Hematopoietic multipotent progenitor cell treated with erythropoietin and hydrocortisone succinate and interleukin-3 and kit ligand, for 4 days (in vitro differentiated cells): ENCODE measurements around the gene ZBTB7B.

Experiments
- DNase-seq: peaks from one replicate; pipeline ENCODE4 v3.0.0-alpha.2; 2015

Gene ZBTB7B

DNA sequence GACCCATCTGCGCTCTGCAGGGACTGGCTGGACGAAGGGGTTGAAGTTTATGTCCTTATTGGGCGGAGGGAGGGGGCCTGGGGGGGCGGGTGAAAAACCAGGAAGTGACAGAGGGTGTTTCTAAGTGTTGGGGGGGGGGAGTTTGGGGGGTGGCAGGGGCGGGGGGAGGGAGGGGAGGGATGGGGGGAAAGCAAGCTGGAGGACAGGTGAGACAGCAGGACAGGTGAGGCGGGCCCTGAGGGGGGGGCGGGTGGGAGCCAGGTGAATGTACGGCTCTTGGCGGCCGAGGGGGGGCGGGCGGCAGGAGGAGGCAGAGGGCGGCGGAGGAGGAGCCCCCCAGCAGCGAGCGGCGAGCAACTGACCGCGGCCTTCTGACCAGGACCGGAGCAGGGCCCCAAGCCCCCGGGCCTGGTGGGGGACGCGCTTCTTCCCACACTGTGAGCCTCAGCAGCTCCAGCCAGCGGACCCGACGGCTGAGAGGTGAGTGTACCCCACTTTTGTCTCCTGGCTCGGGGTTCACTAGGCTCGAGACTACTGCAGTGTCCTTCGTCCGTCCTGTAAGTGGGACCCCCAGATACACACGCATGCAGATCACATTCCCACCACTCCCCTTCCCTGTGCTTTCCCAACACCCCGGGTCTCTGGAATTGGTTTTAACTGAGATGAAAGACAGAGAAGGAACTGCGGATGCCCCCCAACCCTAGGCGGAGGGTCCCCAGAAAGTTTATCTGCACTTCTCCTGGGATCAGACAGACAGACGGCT, at the start of gene ZBTB7B:
ZBTB7B (plus strand) TSS at position 339 of the 763 bp plus-strand sequence. CDS start 11,859 bp downstream, outside the sequence.
- peak; percentile 48 for DNase-seq

DNA sequence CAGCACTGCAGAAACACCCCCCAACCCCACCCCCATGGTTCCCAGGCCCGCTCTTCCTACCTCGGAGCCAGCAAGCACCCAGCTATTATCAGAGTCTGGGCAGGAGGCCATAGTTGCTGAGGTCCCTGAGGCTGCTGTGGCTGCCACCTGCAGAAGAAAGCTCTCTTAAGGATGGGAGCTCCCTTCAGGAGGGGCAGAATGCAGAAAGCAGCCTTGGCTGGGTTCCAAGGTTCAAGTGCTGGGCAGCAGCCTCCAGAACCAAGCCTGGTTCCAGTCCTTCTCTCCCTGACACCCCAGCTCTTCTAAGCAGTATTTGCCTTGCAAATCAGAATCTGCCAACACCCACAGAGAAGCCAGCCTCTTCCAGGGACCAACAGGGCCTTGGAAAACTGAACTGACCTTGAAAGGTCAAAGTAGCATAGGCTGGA, 49.0 kb upstream of the ZBTB7B start:
- no peak for DNase-seq

DNA sequence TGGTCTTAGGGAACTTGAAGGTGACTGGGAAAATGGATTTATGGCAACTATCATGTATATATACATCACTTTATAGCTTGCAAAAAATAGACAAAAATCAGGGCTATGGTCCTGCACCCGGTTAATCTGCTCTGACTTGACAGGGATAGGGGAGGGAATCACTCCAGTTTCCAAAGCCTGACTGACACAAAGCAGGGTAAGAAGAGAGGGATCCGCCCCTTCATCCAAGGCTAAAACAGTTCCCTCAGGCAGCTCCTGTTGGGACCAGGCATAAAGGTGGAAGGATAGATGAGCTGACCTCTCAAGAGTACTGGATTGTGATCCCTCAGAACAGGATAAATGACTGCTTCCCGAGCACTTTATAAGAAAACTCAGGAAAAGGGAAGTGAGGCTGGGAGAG, 48.1 kb upstream of the ZBTB7B start:
- DNase-seq: no peak

DNA sequence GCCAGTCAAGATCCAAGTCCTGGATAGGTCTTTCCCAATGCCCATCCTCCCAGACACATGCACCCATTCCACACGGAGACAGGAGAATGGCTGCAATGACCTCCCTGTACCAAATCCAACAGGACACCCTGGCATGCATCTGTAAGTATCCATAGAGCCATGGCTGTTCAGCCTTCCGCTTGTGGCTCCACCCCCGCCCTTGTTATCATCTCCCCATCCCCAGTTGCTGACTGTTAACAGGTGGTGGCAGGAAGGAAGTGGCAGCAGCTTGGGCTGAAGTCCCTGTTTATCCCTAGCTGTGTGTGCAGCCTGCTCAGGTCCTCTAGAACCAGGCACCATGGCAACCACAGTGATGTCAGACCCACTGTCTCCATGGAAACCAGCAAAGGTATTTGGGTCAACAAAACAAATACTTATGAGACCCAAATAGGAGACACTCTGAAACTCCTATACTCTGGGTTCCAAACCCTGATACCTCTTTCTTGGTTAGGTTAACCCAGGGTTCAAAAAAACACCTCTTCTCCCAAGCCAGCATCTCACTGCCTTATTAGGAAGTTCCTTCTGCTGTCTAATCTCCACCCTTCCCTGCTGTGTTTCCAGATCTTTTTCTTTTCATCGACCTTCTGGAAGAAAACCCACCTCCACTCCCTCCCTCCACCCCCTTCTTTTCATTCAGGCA, 47.4 kb upstream of the ZBTB7B start:
- DNase-seq: peak; percentile 89

DNA sequence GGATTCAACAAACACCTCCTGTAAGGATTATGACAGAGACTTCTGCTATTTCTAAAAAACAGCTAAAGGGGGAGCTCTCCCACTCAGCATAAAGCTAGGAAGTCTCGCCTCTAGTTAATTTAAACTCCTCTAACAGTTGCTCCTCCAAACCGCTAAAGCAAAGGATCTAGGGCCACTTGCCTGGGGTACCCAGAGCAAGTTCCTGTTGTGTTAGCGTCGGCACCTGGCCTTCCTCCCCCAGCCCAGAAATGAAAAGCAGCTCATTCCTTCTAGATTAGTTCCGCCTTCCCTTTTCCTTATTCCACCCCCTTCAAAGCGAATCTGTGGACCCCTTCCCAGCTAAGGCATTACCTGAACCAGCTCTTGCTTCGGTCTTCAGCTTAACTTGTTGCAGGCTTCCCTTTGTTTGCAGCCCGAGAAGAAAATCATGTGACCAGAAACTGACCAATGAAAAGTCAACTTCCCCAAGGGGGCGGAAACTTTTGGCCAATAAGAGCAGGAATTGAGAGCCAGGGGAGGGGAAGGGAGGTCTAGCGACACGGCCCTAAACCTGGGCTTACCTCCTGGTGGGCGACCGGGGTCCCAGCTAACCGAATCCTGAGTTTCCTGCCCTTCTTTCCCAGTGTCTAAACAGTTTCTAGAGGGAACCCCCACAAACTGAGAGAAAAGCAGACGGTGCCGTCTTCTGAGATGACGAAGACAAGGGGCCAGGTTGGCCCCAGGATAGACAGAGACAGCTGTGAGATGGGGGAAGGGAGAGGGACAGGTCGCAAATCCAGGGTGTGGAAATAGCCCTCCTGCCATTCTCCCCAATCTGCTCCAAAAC, 46.7 kb upstream of the ZBTB7B start, which contains the start of gene PBXIP1:
PBXIP1 (minus strand) TSS at position 382 of the 826 bp plus-strand sequence. CDS start 2,378 bp downstream, outside the sequence.
- peak; percentile 95 for DNase-seq

DNA sequence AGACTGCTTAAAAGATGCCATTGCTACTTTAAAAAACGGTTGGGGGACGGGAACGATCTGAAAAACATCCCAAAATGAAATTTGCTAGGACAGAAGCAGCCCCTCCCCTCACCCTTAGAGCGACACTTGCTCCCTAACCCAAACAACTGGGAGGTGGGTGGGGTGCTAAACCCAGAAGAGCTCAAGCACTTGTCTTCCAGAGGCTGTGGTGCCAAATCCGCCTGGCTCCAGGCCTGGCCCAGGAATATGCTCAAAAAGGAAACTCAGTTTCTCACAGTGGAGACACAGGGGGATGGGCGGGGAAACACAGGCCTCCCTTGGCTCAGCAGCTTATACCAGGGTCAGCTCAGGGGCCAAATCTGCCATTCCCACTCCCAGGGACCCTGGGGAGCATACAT, 46.1 kb upstream of the ZBTB7B start:
- no peak for DNase-seq

DNA sequence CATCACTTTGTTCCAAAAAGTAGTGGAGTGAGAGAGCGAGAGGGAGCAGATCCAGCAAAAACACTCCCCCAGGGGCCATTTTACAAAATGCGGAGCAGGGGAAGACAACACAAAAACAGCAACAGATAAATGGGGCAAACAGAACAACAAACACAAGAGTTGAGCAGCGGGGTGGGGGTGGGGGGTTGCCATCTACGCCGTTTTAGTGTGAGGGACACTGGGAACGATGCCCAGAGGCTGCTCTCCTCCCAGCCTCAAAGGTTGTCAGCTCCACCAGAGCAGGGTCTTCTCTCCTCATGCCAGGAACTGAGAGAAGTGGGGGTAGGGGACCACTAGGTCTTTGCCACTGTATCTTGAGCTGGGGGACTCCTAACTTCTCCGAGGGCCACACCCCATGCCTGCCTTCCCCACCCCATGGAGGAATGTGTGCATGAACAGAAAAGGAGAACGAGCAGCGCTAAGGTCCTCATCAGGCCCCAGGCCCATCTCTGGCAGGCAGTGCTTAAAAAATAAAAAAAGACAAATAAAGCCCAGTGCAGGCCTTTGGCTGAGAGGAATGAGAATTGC, 45.4 kb upstream of the ZBTB7B start:
- DNase-seq: no peak

DNA sequence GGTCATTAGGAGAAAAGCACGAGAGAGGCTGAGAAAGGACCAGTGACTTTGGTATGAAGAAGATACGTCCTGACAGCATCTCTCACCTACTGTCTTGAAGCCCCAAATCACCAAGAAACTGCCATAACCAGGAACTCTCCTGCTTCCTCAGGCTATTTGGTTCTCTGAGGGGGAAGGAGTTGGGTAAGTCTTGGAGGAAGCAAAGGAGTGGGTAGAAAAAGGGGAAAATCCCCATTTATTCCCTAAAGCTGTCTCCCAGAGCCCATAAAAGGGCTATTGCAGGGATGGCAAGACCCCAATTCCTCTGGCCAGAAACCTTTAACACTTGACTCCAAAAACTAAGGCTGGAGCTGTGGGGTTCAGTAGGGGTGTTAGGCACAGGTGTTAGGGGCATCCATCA, 44.6 kb upstream of the ZBTB7B start:
- no peak for DNase-seq

DNA sequence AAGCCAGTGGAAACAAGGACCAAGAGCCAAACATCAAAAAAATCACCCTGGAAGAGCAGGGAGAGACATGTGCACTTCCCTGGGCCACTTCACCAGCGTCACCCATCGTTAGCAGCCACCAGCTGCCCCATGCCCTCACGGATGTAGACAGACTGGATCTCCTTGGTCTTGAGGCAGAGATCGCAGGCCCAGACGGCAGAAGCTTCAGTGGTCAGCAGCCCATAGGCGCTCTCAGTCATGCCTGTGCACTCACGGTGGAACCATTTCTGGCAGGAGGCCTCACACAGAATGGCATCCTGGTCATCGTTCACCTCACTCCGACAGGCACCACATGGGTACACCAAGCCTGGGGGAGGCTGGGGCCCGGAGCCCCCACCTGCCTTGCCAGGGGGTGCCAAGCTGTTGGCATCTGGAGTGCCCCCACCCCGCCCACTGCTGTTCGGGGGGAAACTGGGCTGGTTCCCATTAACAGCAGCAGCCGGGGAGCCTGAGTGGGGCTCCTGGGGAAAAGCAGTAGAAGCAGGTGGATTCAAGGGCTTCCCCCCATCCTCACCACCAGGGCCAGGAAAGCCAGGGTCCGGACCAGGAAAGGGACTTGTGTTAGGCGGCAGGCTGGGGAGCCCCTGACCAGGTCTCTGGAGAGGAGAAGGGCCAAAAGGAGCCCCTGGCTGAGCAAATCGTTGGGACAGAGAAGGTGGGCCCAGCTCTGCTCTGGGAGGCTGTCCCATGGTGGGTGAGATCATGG, 43.7 kb upstream of the ZBTB7B start:
- no peak for DNase-seq

DNA sequence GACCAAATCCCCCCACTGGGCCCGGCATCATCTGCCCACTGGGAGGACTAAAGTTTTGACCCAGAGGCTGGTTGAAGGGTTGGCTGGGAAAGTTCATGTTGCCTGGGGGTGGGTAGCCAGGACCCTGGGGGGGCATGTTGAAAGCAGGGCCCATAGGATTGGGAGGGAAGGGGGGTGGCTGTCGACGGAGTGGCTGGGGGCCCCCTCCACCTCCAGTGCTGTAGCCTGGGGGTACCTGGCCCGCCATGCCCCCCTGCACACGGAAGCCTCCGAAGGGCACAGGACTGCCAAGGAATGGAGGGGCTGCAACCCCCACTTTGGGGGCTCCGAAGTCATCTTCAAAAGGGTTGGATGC, 43.2 kb upstream of the ZBTB7B start:
- DNase-seq: no peak

DNA sequence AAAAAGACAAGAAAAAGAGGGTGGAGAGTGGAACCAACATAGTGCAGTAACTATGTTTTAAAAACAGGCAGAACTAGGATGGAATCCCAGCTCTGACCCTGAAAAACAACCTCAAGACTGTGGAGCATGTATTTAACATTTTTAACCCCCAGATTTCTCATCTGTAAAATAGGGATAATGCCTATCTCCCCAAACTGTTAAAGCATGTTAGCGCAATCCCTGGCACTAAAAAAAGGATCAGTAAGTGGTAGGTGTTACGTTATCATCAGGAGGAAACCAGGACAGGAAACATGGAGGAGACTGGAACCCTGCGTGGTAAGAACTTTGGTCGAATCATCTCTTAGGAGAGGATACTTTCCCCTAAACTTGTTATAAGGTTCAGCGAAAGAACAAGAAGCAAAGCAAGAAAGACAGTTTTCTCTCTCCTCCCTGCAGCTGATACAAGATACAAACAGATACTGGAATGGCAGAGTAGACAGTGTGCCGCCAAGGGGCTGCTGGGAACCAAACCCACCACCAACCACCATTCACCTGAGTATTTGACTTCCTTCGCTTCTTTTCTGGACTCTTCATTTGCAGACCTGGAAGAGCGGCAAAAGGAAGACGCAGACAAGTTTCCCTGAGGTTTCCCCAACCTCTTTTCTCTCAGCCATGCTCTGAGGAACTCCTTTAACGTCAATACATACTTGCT, 42.0 kb upstream of the ZBTB7B start:
- DNase-seq: no peak

DNA sequence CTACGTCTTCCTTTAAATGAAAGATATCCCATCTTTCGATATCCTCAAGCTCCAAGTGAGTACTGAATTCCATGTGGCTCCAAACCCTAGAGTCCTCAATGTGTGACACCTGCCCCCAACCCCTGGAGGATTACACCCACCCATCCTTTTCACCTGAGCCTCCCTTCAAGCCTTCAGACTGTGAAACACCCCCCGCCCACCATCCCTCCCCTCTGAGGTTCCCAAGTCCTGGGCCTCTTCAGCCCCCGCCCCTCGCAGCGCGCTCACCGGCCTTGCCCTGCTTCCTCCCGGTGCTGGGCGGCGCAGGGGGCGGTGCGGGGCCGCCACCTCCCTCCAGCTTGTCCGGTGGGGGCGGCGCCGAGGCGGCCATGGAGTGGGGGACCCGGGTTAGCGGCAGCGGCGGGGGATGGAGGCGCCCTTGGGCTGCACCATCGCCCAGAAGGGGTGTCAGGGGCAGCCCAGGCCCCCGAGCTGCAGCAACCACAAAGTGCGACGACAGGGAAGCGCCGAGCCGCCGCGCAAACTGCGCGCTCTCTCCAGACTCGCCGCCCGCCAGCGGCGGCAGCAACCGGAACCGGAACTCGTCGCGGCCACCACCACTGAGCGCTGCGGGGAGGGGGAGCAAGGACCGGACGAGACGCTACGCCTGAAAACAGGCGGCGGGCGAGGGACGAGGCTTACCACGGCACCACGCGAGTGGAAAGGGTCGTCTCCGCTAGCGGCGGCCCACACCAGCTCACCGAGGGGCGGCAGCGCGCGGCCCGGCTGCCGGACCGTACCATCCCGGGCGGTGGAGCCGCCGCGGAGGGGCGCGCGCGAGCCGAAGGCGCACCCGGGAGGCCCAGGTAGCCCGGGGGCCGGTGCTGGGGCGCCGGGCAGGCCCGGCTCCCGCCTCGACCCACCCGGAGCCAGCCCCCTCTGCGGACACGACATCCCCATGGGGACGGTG, 41.1 kb upstream of the ZBTB7B start, which contains the start of gene PYGO2:
PYGO2 (minus strand) TSS at position 576 of the 949 bp plus-strand sequence; CDS start at position 370, 206 bp downstream.
- DNase-seq: peak; percentile 89

DNA sequence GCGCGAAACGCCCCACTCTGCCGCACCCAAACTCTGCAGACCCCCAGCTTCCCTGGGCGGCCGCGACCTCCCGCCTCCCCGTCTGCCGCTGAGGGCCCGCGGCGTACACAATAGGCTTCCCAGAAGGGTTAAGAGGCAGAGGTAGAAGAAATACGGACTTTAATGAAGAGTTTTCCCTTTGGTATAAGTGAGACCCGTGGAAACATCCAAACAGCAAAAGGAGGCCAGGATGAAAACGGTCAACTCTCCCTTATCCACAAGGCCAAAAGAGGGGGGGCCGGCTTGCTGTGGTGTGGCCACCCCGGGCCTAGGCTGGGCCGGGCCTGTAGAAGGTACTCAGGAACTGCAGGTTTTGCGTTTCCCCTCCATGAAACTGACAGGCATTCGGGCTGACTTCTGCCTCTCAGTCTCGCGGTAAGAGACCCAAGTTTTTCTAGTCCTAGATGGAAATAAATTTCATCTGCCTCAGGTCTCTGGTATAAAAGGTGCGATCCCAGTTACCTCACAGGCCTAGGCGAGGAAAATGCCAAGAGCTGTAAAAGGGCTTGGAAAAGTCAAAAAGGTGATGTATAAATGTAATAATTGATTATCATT, 40.3 kb upstream of the ZBTB7B start:
- DNase-seq: peak; percentile 64

DNA sequence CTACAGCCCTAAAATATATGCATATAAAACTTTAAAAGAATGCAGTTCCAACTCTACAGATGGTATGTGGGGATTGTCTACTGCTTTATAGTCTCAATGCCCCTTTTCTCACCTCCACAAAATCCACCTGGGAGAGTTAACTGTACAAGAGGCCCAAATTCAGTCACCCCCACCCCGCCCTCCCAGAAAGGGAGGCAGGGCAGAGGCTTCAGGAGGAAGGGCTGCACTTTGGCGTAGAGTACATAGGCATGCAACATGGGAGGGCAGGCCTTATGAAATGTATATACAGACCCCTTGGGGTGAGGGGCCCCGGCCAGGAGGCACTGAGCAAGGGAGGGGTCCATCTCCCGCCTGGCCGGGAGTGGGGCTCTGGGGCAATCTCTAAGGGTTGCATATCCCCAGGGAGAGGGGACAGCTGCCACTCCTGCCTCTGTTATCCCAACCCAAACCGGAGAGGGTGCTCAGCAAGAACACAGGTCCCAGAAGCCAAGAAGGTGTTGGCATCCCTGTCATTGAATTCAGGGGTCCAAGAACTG, 39.7 kb upstream of the ZBTB7B start:
- DNase-seq: no peak

DNA sequence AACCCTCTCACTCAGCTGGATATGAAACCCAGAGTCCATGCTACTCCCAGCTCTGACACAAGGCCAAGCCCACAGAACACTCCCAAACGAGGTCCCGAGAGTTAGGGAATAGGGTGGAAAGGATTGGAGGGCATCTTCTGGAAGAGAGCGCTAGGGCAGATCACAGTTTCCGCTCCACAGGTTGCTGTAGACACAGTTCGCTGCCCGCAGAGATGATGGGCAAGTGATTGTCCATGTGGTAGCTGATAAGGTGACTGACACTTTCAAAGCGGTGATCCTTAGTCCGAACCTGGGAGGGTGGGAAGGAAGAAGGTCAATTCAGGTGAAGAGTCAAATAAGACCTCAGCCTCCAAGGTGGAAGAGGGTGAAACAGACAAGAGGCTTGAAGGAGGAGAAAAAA, 39.0 kb upstream of the ZBTB7B start:
- no peak for DNase-seq

DNA sequence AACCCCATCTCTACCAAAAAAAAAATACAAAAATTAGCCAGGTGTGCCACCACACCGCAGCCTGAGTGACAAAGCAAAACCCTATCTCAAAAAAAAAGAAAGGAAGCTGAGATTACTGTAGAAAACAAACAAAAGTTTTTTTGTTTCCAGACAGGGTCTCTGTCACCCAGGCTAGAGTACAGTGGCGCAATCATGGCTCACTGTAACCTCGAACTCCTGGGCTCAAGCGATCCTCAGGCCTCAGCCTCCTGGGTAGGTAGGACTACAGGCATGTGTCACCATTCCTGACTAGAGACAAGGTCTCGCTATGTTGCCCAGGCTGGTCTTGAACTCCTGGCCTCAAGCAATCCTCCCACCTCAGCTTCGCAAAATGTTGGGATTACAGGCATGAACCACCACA, 38.2 kb upstream of the ZBTB7B start:
- no peak for DNase-seq

DNA sequence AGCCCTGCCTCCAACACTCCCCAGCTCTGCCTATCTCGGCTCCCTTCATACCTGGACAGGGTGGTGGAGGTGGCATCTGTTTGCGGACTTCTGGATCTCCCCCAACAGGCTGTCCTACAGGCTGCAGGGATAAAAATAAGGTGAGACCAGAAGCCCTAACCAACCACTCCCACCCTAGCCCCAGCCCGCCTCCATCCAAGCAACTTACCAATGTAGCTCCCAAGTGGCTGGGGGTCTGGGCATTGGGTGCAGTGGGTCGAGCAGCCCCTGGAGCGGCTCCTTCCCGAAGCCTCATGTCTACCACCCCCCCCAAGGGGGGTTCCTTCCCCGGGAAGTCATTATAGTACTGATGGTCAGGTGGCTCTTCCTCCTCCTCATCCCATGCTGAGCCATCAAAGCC, 36.5 kb upstream of the ZBTB7B start:
- no peak for DNase-seq

DNA sequence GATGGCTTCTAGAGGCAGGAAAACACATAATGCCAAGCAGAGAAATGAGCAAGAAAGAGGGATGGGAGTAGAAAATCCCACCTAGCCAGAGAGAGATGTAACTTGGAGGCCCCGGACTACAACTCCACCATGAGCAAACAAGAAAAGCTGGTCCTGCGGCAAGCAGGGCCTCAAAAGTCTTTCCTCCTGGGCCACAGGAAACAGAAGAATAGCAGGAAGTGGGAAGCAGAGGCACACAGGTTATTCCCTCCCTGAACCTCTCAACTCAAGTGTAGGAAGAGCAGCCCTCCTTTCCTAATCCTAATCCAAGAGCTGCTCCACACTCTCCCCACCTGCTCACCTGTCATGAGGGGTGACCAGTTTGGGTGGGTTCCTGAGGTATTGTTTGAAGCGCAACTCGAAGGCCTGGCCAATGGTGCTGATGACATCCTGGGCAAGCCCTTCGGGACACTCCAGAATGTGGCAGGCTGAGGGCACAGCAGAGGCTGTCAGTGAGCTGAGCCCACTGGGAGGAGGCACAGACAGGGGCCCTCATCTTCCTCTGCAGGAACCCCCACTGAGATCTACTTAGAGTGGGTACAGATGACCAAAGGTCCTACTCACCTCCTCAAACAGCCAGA, 35.2 kb upstream of the ZBTB7B start:
- DNase-seq: no peak

DNA sequence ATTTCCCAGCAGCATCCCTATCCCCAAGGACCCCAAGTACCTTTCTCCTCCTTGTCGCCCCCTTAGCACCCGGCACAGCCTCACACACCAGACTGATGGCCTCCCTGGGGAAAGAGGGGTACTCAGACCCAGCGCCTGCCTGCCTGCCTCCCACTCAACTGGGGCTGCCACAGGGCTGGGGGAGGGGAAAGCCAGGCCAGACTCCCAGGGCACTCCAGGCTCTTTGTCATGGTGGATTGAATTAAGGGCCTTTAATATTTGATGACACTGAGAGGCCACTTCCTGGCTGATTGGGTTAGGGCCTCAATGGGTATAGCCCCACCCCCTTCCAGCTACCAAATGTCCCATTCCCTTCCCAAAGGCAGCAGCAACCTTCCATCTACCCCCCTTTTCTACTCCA, 33.9 kb upstream of the ZBTB7B start:
- no peak for DNase-seq
